ENCODE results near the gene GCLM. TPM values are rescaled to one million over a fixed set of nuclear protein-coding genes. Genes with fewer than 3 reads are reported as not detected.
"Not testable (repeated sequence)": the region's sequence is repeated elsewhere in the genome, so short reads cannot be mapped to it uniquely, and the experiment has no call there.

The GCLM gene
- total RNA-seq, 1 donor from 2014 or later = 8.1 TPM

GRCh38 chr1:93851327-93851712 is 57.9 kb downstream of the GCLM start:
- Histone ChIP-seq H3K36me3 (no peaks in the 10 kb centered on the region), H3K27ac (no peak overlapping the region), H3K4me3 (no peak overlapping the region), H3K27me3 (no peaks in the 10 kb centered on the region), H3K9me3 (no peaks in the 10 kb centered on the region), H3K4me1 (peaks cover 3% of the 10 kb centered on the region)
- intact Hi-C loops (cut with DNase I) = no loop called here
- TF ChIP-seq POLR2A (IDR thresholded peaks at IDR 0.05) = no peak
- DNase-seq (ENCODE audit: extremely low spot score in 2 of 2) = no peak

GRCh38 chr1:93850687-93851326 is 58.4 kb downstream of the GCLM start:
- H3K4me3 ChIP-seq; intact Hi-C loops (cut with DNase I); DNase-seq (ENCODE audit: extremely low spot score in 2 of 2): not testable (repeated sequence)

GRCh38 chr1:93848350-93848883 is 60.8 kb downstream of the GCLM start:
- no peak for DNase-seq (ENCODE audit: extremely low spot score in 2 of 2)
- TF ChIP-seq POLR2A (IDR thresholded peaks at IDR 0.05) = no peak
- TF ChIP-seq CTCF (IDR thresholded peaks at IDR 0.05) = no peak
- no peak for TF ChIP-seq POLR2AphosphoS5 (IDR thresholded peaks at IDR 0.05; ENCODE audit: insufficient read depth in 1 of 2, low read depth in 1 of 2)
- no peaks in the 10 kb centered on the region for H3K9me3 ChIP-seq
- peaks cover 20% of the 10 kb centered on the region for H3K4me1 ChIP-seq
- no peaks in the 10 kb centered on the region for H3K27me3 ChIP-seq
- peak overlapping the region; percentile 76 to 82 for H3K4me3 ChIP-seq
- no peaks in the 10 kb centered on the region for H3K36me3 ChIP-seq
- intact Hi-C loops (cut with DNase I) = loop anchor here (10.0 kb wide), 2 partner anchors 224 to 414 kb away; no protein-coding TSS in a partner anchor
- peak overlapping the region; percentile 97 for H3K27ac ChIP-seq

More at GRCh38 chr1:93850687-93851326, 58.4 kb downstream of the GCLM start:
- TF ChIP-seq CTCF (IDR thresholded peaks at IDR 0.05) = peak in 2 of 3 experiments; percentile 42 to 49
- not testable (repeated sequence) for H3K27me3 ChIP-seq, H3K4me1 ChIP-seq, H3K36me3 ChIP-seq, H3K9me3 ChIP-seq, H3K27ac ChIP-seq

- Histone ChIP-seq H3K27ac (peak overlapping the region; percentile 97), H3K4me3 (peak overlapping the region; percentile 76 to 82), H3K36me3 (no peaks in the 10 kb centered on the region), H3K4me1 (peaks cover 20% of the 10 kb centered on the region), H3K9me3 (no peaks in the 10 kb centered on the region), H3K27me3 (no peaks in the 10 kb centered on the region)
- peak in 1 of 2 donors; percentile 91 for DNase-seq (ENCODE audit: extremely low spot score in 2 of 2)
- TF ChIP-seq POLR2AphosphoS5 (IDR thresholded peaks at IDR 0.05; ENCODE audit: insufficient read depth in 1 of 2, low read depth in 1 of 2) = peak in 1 of 2 donors; percentile 34
- TF ChIP-seq POLR2A (IDR thresholded peaks at IDR 0.05) = no peak
- intact Hi-C loops (cut with DNase I) = loop anchor here (10.0 kb wide), 2 partner anchors 223 to 413 kb away; no protein-coding TSS in a partner anchor
Observed at GRCh38 chr1:93847811-93848288, 61.4 kb downstream of the GCLM start.

- Histone ChIP-seq H3K27ac (peak overlapping the region; percentile 97), H3K36me3 (no peaks in the 10 kb centered on the region), H3K4me3 (peak overlapping the region; percentile 76 to 82), H3K27me3 (no peaks in the 10 kb centered on the region), H3K4me1 (peaks cover 20% of the 10 kb centered on the region), H3K9me3 (no peaks in the 10 kb centered on the region)
- intact Hi-C loops (cut with DNase I) = loop anchor here (10.0 kb wide), 2 partner anchors 222 to 412 kb away; no protein-coding TSS in a partner anchor
- peak in 1 of 2 donors; percentile 94 for DNase-seq (ENCODE audit: extremely low spot score in 2 of 2)
- TF ChIP-seq POLR2AphosphoS5 (IDR thresholded peaks at IDR 0.05; ENCODE audit: insufficient read depth in 1 of 2, low read depth in 1 of 2) (peak; percentile 82 to 90), POLR2A (IDR thresholded peaks at IDR 0.05) (peak in 1 of 2 donors; percentile 48), CTCF (IDR thresholded peaks at IDR 0.05) (no peak)
Observed at GRCh38 chr1:93846992-93847810, 62.0 kb downstream of the GCLM start.

All from vagina (tissue), 2 donors.